GM12892 (cell line): ENCODE measurements around the gene HEMK1.

Source experiments
- DNase-seq: peaks from one replicate; pipeline ENCODE4 v3.0.0; 2011; ENCODE audit not compliant: insufficient read length
- FAIRE-seq: peaks from 2 replicates; lab custom pipeline; 2011; peaks lifted over from hg19 to GRCh38; lab: Jason Lieb, UNC
- POLR2A ChIP-seq: IDR thresholded peaks from 2 replicates; pipeline ENCODE4 v1.6.1; 2011; ENCODE audit warnings: low read depth, low read length, control low read depth
- POLR2AphosphoS5 ChIP-seq: IDR thresholded peaks from 2 replicates; pipeline ENCODE4 v1.6.1; 2011; ENCODE audit warnings: low read depth, low read length, control low read depth
- TAF1 ChIP-seq: IDR thresholded peaks from 2 replicates; pipeline ENCODE4 v1.6.1; 2011; ENCODE audit warnings: low read depth, mild to moderate bottlenecking, control low read depth, low read length, borderline replicate concordance

HEMK1 gene

DNA sequence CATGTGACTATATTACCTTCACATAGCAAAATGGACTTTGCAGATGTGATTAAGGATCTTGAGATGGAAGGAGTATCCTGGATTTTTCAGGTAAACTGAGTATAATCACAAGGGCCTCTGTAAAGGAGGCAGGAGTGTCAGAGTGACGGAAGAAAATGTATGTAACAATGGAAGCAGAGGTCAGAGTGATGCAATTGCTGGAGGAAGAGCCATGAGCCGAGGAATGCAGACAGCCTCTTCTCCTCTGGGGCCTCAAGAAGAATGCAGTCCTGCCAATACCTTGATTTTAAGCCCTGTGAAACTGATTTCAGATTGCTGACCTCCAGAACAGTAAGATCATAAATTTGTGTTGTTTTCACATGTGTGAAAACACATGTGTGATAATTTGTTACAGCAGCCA, 15.1 kb downstream of the HEMK1 start:
- DNase-seq (no peak), FAIRE-seq (no peak)
- TF ChIP-seq POLR2AphosphoS5, result no peak
- TF ChIP-seq POLR2A, result no peak
- TF ChIP-seq TAF1, result no peak

GRCh38 chr3:50585919-50586762, 16.8 kb downstream of the HEMK1 start:
- DNase-seq (no peak), FAIRE-seq (peak; percentile 14)
- TF ChIP-seq POLR2AphosphoS5 (no peak), TAF1 (no peak), POLR2A (no peak)

DNA sequence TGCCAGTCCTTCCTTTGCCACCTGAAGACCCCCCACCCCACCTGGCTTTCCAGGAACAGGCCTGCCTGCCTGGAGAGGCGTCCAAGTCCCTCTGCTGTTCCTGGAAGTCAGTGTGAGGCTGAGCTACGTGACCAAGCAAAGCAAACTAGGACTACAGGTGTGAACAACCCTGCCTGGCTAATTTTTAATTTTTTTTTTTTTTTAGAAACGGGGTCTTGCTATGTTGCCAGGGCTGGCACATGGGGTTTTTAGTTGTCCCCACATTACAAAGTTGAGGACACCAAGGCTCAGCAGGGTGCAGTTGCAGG, 17.4 kb downstream of the HEMK1 start:
- FAIRE-seq, result no peak
- TF ChIP-seq TAF1 (no peak), POLR2A (no peak), POLR2AphosphoS5 (no peak)
- DNase-seq, result no peak

- no peak for DNase-seq
- no peak for TF ChIP-seq POLR2AphosphoS5
- no peak for TF ChIP-seq POLR2A
- no peak for TF ChIP-seq TAF1
- no peak for FAIRE-seq
These were observed 18.1 kb downstream of the HEMK1 start for GRCh38 chr3:50587373-50587772.

DNA sequence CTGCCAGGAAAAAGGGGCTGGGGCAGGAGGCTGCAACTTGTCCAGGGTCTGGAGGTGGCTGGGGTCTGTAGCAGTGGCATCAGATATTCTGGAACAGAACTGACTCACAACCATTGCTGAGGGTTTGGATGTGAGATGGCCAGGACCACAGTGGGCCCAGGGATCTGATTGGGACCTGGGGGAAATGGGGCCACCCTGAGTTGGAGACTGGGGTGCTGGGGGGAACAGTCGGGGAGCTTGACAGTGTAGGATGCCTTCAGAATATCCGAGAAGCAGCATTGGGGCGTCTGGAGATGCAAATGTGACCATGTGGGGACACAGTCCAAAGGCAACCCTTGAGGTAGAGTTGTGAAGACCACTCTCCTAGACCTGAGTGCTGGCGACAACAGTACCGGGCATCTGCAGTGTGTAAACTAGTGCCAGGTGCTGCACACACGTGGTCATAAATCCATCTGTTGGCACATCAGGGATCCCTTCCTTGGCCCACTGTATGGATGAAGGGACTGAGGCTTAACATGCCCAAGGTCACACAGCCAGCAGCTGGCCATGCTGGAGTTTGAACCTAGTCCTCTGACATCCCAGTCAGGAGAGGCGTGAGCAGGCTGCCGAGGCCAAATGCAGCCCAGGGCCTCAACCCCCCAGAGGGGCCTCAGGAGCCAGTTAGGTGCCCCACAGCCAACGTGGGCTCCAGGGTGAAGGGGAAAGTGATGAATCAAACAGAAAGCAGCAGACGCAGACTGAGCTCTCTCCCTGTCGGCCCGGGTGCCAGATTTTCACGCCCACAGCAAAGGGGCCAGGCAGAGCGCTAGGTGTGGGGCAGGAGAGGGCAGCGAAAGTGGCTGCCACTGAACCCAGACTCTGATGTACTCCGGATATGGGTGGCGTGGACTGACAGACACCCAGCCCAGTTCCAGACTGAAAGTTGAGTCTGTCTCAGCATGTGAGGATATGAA, 18.8 kb downstream of the HEMK1 start:
- TF ChIP-seq TAF1 (no peak), POLR2A (no peak)
- FAIRE-seq, result peak; percentile 67
- DNase-seq, result peak; percentile 61

- no peak for TF ChIP-seq POLR2AphosphoS5
- no peak for TF ChIP-seq POLR2A
- no peak for TF ChIP-seq TAF1
- DNase-seq (no peak), FAIRE-seq (no peak)
These were observed 19.6 kb downstream of the HEMK1 start for GRCh38 chr3:50588759-50589433.

DNA sequence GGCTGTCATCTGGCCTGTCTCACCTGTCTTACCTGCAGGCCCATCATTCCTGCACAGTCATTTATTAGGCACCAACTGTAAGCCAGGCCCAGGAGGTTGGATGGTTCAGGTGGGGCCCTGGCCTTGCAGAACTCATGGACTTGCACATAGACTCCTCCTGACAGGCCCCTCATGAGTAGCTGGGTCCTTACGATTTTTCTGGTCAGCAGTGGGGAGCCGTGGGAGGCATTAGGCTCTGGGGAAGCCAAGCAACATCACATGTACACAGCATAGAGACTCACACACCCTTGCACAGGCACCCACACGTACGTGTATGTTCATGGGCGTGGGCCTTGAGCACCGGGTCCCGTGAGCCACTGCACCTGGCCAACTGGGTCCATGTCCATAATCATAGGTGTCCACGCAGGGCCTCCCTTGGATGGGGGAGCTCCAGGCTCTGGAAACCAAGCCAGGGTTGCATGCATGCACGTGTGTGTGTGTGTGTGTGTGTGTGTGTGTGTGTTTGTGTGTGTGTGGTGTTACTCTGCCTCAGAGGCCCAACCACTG, 21.9 kb downstream of the HEMK1 start:
- TF ChIP-seq POLR2AphosphoS5, result no peak
- no peak for TF ChIP-seq POLR2A
- TF ChIP-seq TAF1, result no peak
- no peak for DNase-seq
- FAIRE-seq, result no peak

DNA sequence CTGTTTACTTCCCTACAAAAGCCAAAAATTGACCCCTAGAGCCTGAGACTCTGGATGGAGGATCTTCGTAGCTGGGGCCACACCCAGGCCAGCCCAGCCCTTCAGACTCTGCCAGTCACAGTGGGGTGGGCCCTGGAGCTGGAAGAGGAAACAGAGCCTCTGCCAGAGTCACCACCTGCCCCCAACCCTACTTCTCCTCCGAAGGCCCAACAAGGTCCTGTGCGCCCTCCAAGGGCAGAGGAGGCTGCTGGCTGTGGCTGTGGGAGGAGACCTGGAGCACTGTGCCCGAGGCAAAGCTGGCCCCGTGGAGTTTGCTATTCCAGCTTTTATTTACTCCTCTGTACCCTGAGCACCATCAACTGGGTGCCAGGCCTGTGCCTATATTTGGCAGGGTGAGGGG, 23.2 kb downstream of the HEMK1 start:
- no peak for FAIRE-seq
- DNase-seq, result no peak
- no peak for TF ChIP-seq POLR2AphosphoS5
- TF ChIP-seq TAF1, result no peak
- no peak for TF ChIP-seq POLR2A

DNA sequence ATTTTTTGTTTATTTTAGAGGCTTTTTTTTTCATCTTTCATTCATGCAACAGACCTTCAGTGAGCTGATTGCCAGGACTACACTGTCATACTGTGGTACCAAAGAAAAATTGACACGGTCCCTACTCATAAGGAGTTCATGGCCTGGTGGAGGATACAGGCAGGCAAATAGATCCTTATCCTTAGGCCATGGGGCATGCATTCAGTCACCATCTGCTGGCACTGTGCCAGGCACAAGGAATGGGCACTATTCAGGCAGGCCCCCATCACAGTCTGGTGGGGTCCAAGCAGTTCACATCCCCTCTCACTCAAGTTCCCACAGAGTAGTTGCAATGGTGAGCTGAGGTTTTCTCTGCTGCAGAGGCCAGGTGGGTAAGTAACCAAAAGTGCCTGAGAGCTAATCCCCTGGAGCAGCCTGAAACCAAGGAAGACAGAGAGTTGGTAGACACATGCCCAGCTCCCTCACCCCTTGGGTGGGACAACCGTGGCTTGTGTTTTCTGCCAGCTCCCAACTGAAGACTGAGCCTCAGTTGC, 25.0 kb downstream of the HEMK1 start:
- DNase-seq (no peak), FAIRE-seq (no peak)
- TF ChIP-seq POLR2A, result no peak
- no peak for TF ChIP-seq TAF1
- TF ChIP-seq POLR2AphosphoS5, result no peak

DNA sequence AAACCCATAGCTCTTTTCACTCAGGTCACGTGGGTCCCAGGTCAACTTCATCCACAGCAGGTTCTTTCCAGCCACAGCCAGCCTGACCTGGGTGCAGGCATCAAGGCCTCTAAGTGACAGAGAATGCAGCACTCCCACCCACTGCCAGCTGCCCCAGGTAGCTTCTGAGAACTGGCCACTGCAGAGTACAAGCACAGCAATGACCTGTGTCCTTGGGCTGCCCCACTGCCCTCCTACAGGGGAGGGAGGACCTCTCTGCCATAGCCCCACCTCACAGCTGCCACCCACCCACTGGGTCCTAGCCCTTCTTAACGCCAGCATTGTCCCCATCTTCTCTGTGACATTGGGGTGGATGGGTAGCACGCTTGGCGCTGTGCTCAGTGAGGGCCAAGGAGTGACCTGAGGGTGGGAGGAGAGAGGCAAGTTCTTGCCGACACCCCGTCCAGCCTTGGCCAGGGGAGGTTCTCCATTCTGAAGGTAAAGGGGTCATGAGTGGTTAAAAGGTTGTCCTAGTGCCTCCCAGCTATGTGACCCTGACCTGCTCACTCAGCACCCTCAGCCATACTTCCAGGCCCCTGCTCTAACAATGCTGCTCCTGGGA, 29.9 kb downstream of the HEMK1 start:
- TF ChIP-seq POLR2AphosphoS5, result no peak
- DNase-seq (no peak), FAIRE-seq (no peak)

GRCh38 chr3:50599716-50600118, 30.4 kb downstream of the HEMK1 start:
- no peak for TF ChIP-seq POLR2AphosphoS5
- no peak for TF ChIP-seq TAF1
- no peak for TF ChIP-seq POLR2A
- FAIRE-seq (no peak), DNase-seq (no peak)
